ENCODE data around the gene MTMR1.

MTMR1 gene

DNA sequence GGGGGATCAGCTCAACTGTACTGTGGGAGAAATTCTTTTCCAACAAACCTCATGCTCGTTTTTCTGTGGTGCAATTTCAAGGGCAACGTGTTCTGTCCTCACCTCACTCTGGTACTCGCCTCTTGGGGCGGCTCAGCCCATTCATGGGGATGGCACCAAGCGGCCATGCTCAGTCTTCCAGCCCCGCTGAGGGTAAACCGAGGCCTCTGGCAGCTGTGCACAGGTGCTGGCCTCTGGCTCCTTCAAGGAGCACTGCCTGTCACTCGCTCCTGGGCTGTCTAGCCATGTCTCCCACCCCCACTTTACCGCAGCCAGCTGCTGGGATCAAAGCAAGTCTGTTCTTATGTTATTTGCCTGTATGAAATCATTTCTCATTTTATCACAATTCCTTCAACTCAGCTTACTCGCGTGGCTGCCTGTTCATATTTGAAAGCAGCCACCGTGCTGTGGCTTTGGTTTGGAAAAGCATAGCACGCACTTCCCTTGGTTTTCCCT, 70.2 kb downstream of the MTMR1 start:
- DNase-seq = no peak

GRCh38 chrX:150763810-150764209, 70.6 kb downstream of the MTMR1 start:
- no peak for DNase-seq

DNA sequence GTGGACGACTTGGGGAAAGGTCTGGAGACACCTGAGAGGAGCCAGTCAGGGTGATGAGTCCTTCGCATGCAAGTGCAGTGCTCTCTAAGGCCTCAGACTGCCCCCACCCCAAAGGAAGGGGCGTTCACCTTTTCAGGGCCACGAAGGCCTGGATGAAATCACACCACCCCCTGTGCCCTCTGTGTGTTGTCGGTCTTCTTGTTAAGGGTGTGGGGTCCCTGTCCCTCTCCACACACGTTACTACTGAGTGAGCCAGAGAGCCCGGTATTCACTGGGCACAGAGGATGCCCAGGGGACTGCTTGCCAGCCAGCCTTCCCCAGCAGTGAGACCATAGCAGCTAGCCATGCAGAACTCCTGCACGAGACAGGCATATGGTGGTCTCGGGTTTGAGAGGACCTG, 72.0 kb downstream of the MTMR1 start:
- no peak for DNase-seq

DNA sequence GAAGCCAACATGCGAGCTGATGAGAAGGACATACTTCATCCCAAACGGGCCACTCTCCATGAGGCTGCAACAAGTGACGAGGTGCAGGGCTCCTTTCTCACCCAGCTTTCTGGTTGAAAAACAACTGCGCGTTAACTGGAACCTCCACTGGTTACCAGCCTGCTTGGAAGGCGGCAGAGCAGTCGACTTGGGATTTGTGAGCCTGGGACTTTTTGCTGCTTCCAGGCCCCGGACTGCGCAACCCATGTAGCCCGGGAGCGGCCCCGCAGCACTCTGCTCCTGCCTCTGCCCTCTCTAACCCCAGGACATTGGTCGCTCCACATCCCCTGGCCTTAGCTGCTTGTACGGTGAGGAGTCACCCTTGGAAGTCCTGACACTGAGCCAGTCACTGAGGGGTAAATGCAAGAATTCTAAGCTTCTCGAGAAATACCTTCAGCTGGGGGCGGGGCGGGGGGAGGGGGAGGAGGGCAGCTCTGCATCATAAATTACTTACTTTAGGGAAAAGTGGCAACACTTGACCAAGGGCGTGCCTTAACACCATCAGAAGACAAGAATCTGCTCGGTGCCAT, 72.7 kb downstream of the MTMR1 start:
- no peak for DNase-seq

- DNase-seq = no peak
These were observed 73.3 kb downstream of the MTMR1 start for GRCh38 chrX:150766351-150767044.

GRCh38 chrX:150767045-150767395, 73.8 kb downstream of the MTMR1 start:
- DNase-seq = no peak

- DNase-seq = no peak
These were observed 74.4 kb downstream of the MTMR1 start for GRCh38 chrX:150767475-150768131.

DNA sequence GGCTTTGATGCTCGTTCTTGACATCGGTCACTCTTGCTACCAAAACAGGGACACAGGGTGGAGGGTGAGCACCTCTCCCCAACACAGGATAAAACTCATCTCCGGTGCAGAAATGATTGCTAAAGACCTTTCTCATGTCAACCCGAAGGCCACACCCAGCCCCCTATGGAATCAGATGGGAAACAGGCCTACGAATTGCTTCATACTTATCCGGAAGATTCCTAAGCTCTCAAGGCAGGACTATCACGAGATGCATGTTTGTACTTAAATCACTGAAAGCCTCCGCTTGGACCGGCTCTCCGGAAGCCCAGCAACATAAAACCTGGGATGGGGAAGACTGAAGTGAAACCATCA, 74.9 kb downstream of the MTMR1 start:
- no peak for DNase-seq

- no peak for DNase-seq
These were observed 75.5 kb downstream of the MTMR1 start for GRCh38 chrX:150768580-150769190.

- no peak for DNase-seq
These were observed 76.2 kb downstream of the MTMR1 start for GRCh38 chrX:150769408-150769807.

- no peak for DNase-seq
These were observed 77.4 kb downstream of the MTMR1 start for GRCh38 chrX:150770623-150771022.

- no peak for DNase-seq
These were observed 77.9 kb downstream of the MTMR1 start for GRCh38 chrX:150771116-150771515.

- DNase-seq = peak; percentile 66
These were observed 79.2 kb downstream of the MTMR1 start for GRCh38 chrX:150772150-150772970.

GRCh38 chrX:150773117-150773516, 79.9 kb downstream of the MTMR1 start:
- no peak for DNase-seq

GRCh38 chrX:150773634-150774033, 80.4 kb downstream of the MTMR1 start:
- DNase-seq = no peak

GRCh38 chrX:150774798-150775568, 81.8 kb downstream of the MTMR1 start:
- no peak for DNase-seq

- no peak for DNase-seq
These were observed 82.6 kb downstream of the MTMR1 start for GRCh38 chrX:150775569-150776350.

- no peak for DNase-seq
These were observed 84.3 kb downstream of the MTMR1 start for GRCh38 chrX:150777328-150777992.

- no peak for DNase-seq
These were observed 86.2 kb downstream of the MTMR1 start for GRCh38 chrX:150779385-150779784.

GRCh38 chrX:150781677-150782076, 88.5 kb downstream of the MTMR1 start:
- no peak for DNase-seq

DNA sequence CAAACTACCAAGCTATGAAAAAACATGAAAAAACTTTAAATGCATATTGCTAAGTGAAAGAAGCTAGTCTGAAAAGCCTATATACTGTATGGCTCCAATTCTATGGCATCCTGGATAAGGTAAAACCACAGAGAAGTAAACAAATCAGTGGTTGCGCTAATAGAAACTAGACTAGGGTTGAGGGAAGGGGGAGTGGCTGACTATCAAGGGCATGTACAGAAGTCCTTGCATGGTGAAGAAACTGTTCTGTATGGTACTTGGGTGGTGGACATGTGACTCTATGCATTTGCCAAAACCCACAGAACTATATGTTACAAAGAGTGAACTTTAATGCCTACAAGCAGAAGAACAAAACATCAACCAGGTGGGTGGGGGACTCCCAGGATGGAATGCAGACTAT, 96.8 kb downstream of the MTMR1 start:
- DNase-seq = no peak
